Thyroid gland (tissue), 4 donors: ENCODE data around the gene CHST11. TPM values are rescaled to one million over a fixed set of nuclear protein-coding genes. Genes with fewer than 3 reads are reported as not detected.

Source experiments
- DNase-seq, 2 donors: peaks; one replicate each; pipeline ENCODE4 v3.0.0-alpha.2; 2019
- H3K27ac ChIP-seq, 3 donors: fragments of 200-600 bp; sonication (generic); 1 replicate in 2 of 3; 2 replicates in 1 of 3; pipeline ENCODE4 v1.5.1; 2016 to 2019; ENCODE audit warnings: mild to moderate bottlenecking in 1 of 3, moderate library complexity in 1 of 3
- H3K27me3 ChIP-seq: fragments of 200-600 bp; sonication (generic); one replicate; pipeline ENCODE4 v1.5.1; 2019
- H3K36me3 ChIP-seq, 2 donors: fragments of 200-600 bp; sonication (generic); one replicate each; pipeline ENCODE4 v1.5.1; 2016 to 2019
- H3K4me1 ChIP-seq, 2 donors: fragments of 200-600 bp; sonication (generic); one replicate each; pipeline ENCODE4 v1.5.1; 2017 to 2019
- H3K4me3 ChIP-seq, 3 donors: fragments of 200-600 bp; sonication (generic); replicated peaks in 1 of 3; 1 replicate in 2 of 3; 2 replicates in 1 of 3; pipeline ENCODE4 v1.5.1; 2016; ENCODE audit warnings: mild to moderate bottlenecking in 1 of 3
- H3K9me3 ChIP-seq: fragments of 200-600 bp; sonication (generic); one replicate; pipeline ENCODE4 v1.5.1; 2017
- CTCF ChIP-seq, 6 experiments: fragments of 200-600 bp in 3 of 6; fragments of 450-650 bp in 3 of 6; sonication (generic) in 3 of 6; IDR thresholded peaks; one replicate each; pipeline ENCODE4 v1.5.1; 2016 to 2019; ENCODE audit warnings: antibody characterized with exemption in 6 of 6, mild to moderate bottlenecking in 2 of 6, inconsistent platforms in 1 of 6, moderate library complexity in 1 of 6
- POLR2A ChIP-seq, 2 donors: fragments of 450-650 bp; IDR thresholded peaks; one replicate each; pipeline ENCODE4 v1.6.1; 2017; ENCODE audit warnings: antibody characterized with exemption in 2 of 2, mild to moderate bottlenecking in 2 of 2, moderate library complexity in 1 of 2
- WGBS, 2 donors: methylation state at CpG; one replicate each; pipeline ENCODE4 v1.1.5; 2017; 5-methylcytosine and 5-hydroxymethylcytosine counted together
- intact Hi-C: fragments of 100-400 bp; cut with DNase I; formaldehyde crosslinking; loops from one replicate; pipeline ENCODE4 v1.15.1; 2023
- total RNA-seq, 4 donors: library from RNA; depleted of rRNA; stranded (reverse); fragments of >200 nt; gene quantifications; one replicate each; pipeline ENCODE4 v1.2.3, GENCODE V29; 2016

The CHST11 gene
- total RNA-seq, 4 donors from 2014 or later = 6.9 to 11.6 (median 8.0) TPM

GRCh38 chr12:104670439-104671408 is 214.0 kb downstream of the CHST11 start:
- DNase-seq = peak; percentile 58 to 64
- 65 to 70% methylated on average over 6 of the region's 6 CpGs for WGBS, 2 donors
- no peak overlapping the region for H3K4me3 ChIP-seq

GRCh38 chr12:104671409-104672095 is 214.8 kb downstream of the CHST11 start:
- Histone ChIP-seq H3K4me1 (peaks cover 41 to 52% of the 10 kb centered on the region in 2 donors), H3K27me3 (no peaks in the 10 kb centered on the region), H3K27ac (peak overlapping the region; percentile 87 to 96 (median 90)), H3K4me3 (no peak overlapping the region), H3K9me3 (no peaks in the 10 kb centered on the region), H3K36me3 (no peaks in the 10 kb centered on the region)
- TF ChIP-seq CTCF (IDR thresholded peaks at IDR 0.05) = no peak
- no peak for TF ChIP-seq POLR2A (IDR thresholded peaks at IDR 0.05)
- WGBS, 2 donors = 64 to 65% methylated on average over 12 of the region's 12 CpGs
- intact Hi-C loops = loop anchor here (10.0 kb wide), 1 partner anchor 53 kb away; no protein-coding TSS in a partner anchor
- DNase-seq = peak; percentile 96 to 97

More at GRCh38 chr12:104670439-104671408, 214.0 kb downstream of the CHST11 start:
- Histone ChIP-seq H3K36me3 (no peaks in the 10 kb centered on the region), H3K27ac (peak overlapping the region; percentile 87 to 96 (median 90)), H3K27me3 (no peaks in the 10 kb centered on the region), H3K9me3 (no peaks in the 10 kb centered on the region), H3K4me1 (peaks cover 41 to 52% of the 10 kb centered on the region in 2 donors)
- no peak for TF ChIP-seq POLR2A (IDR thresholded peaks at IDR 0.05)
- no peak for TF ChIP-seq CTCF (IDR thresholded peaks at IDR 0.05)
- intact Hi-C loops = loop anchor here (10.0 kb wide), 1 partner anchor 54 kb away; no protein-coding TSS in a partner anchor

DNA sequence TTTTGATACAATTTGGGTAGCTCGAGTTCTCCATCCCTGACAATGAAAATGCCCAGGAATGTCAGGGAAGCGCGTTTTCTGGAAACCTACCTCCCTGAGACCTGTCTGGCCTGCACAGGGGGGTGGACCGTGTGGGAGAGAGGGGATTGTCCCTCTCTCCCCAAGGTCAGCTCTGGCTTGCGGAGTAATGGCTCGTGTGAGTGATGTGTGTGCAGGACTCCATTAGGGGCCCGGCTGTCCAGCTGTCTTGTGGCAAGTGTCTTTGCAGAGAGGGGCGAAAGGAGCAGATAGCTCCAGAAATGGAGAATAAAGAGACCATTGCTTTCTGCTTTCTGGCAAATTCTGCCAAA is 215.3 kb downstream of the CHST11 start:
- Histone ChIP-seq H3K27me3 (no peaks in the 10 kb centered on the region), H3K9me3 (no peaks in the 10 kb centered on the region), H3K27ac (peak overlapping the region; percentile 87 to 96 (median 90)), H3K36me3 (no peaks in the 10 kb centered on the region), H3K4me1 (peaks cover 41 to 52% of the 10 kb centered on the region in 2 donors), H3K4me3 (no peak overlapping the region)
- 45% methylated on average over 8 of the region's 8 CpGs for WGBS, 2 donors
- DNase-seq = peak in 1 of 2 donors; percentile 16
- intact Hi-C loops = loop anchor here (10.0 kb wide), 1 partner anchor 53 kb away; no protein-coding TSS in a partner anchor
- TF ChIP-seq POLR2A (IDR thresholded peaks at IDR 0.05) = no peak
- TF ChIP-seq CTCF (IDR thresholded peaks at IDR 0.05) = no peak

DNA sequence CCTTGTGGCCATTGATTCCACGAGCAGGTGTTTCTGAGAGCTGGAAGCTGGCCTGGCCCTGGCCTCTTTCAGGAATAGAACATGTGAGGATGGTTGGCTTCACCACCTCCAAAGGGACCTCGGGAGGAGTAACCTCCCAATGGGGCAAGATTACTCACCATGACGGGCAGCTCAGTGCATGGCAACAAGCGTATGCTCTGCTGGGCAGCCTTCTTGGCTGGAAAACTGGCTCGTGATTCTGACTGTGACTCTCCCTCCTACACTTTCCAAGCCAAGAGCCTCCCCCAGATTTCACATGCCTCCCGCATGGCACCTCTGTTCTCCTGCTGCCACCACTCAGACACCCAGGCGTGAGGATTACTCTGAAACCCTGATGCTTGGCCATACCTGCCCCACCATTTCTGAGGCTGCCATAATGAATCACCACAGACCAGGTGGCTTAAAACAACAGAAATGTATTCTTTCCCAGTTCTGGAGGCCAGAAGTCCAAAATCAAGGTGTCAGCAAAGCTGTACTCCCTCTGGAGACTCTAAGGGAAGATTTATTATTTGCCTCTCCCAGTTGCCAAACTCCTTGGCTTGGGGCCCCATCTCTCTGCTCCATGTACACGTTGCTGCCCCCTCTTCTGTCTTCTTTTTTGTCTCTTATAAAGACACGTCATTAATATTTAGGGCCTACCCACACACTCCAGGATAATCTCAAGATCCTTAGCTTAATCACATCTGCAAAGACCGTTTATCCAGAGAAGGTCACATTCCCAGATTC is 215.9 kb downstream of the CHST11 start:
- peak overlapping the region; percentile 87 to 96 (median 90) for H3K27ac ChIP-seq
- DNase-seq = peak; percentile 86 to 90
- H3K36me3 ChIP-seq = no peaks in the 10 kb centered on the region
- no peak for TF ChIP-seq POLR2A (IDR thresholded peaks at IDR 0.05)
- TF ChIP-seq CTCF (IDR thresholded peaks at IDR 0.05) = no peak
- intact Hi-C loops = loop anchor here (10.0 kb wide), 1 partner anchor 52 kb away; no protein-coding TSS in a partner anchor
- H3K4me3 ChIP-seq = no peak overlapping the region
- WGBS, 2 donors = 62% methylated on average over 8 to 9 of the region's 10 CpGs
- no peaks in the 10 kb centered on the region for H3K9me3 ChIP-seq
- no peaks in the 10 kb centered on the region for H3K27me3 ChIP-seq
- H3K4me1 ChIP-seq = peaks cover 42 to 52% of the 10 kb centered on the region in 2 donors
